Left lobe of liver (tissue), 2 donors: ENCODE measurements around the gene PIGP. TPM values are rescaled to one million over a fixed set of nuclear protein-coding genes. Genes with fewer than 3 reads are reported as not detected.
"Not testable (repeated sequence)": the region's sequence is repeated elsewhere in the genome, so short reads cannot be mapped to it uniquely, and the experiment has no call there.

Source experiments
- ATAC-seq: fragments of 200-7000 bp; cut with Tn5 transposase; one replicate; pipeline ENCODE4 v1.9.1; 2020; ENCODE audit warnings: mild to moderate bottlenecking, moderate library complexity
- DNase-seq: peaks from one replicate; pipeline ENCODE4 v3.0.0-alpha.2; 2020; ENCODE audit warnings: low spot score
- total RNA-seq: library from RNA; stranded (reverse); gene quantifications from one replicate; pipeline ENCODE4 v1.2.1, GENCODE V29; 2021
- donor health status: DM: no; HTN: no; CAD: no; lungs with moderate emphysema.
- donor health status: DM: no; HTN: yes; CAD: no.

Gene PIGP
- 13.6 TPM for total RNA-seq

DNA sequence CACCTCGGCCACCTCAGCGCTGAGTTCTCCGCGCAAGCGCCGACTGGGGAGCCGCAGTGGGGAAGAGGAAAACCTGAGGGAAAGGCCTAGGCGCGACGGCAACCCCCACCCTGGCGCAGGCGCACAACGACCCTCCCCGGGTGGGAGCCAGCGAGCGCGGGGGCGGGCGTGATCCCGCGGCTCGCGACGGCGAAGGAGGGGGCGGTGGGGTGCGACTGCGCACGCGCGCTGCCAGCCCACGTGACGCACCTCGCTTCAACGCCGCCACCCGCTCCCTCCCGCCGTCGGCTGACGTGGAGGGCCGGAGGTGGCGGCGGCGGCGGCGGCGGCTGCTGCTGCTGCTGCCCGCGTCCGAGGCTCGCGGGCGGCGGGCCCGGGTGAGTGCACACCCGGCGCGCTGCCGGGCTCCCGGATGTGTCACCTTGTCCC lies at the start of gene PIGP, which contains the start of gene TTC3:
TSS of gene PIGP (minus strand) at position 84 of the 429 bp plus-strand sequence. CDS start 556 bp downstream, outside the sequence.
TSS of gene TTC3 (plus strand) at position 267 of the 429 bp plus-strand sequence. CDS start 14,004 bp downstream, outside the sequence.
- peak; percentile 81 for ATAC-seq
- DNase-seq: peak; percentile 95

GRCh38 chr21:37119421-37120218 lies 46.7 kb upstream of the PIGP start:
- ATAC-seq: no peak
- DNase-seq: no peak

DNA sequence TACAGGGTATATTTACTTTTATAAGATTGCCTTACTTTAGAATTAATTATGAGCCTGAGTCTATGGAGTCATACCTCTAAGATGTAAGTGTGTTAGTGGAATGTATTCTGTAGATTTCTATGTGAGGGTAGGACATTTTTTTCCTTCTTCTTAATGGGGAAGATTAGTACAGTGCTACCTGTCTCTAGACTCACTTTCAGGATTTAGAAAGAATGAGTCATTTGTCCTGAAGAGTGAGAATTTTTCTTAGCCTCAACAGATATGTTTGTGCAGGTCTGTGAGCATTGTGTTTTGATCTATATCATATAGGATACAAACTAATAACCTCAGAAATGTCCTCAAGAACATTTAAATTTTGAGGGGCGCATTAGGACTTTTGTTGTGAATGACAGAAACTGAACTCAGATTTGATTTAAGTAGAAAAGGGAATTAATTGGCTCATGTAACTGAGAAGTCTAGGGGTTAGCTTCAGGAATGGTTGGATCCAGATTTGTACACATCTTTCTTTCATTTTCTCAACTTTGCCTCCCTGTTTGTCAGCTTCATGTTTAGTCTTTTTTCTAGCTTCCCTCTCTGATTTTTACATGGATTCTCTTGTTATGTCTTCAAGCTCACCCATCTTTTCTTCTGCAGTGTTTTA lies 45.4 kb upstream of the PIGP start:
- ATAC-seq (no peak), DNase-seq (no peak)

- ATAC-seq: no peak
- DNase-seq: no peak
Measured at GRCh38 chr21:37117204-37117603, 44.3 kb upstream of the PIGP start.

GRCh38 chr21:37116459-37116858 lies 43.6 kb upstream of the PIGP start:
- DNase-seq, ATAC-seq: not testable (repeated sequence)

DNA sequence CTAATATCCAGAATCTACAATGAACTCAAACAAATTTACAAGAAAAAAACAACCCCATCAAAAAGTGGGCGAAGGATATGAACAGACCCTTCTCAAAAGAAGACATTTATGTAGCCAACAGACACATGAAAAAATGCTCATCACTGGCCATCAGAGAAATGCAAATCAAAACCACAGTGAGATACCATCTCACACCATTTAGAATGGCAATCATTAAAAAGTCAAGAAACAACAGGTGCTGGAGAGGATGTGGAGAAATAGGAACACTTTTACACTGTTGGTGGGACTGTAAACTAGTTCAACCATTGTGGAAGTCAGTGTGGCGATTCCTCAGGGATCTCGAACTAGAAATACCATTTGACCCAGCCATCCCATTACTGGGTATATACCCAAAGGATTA lies 41.4 kb upstream of the PIGP start:
- ATAC-seq: not testable (repeated sequence)

DNA sequence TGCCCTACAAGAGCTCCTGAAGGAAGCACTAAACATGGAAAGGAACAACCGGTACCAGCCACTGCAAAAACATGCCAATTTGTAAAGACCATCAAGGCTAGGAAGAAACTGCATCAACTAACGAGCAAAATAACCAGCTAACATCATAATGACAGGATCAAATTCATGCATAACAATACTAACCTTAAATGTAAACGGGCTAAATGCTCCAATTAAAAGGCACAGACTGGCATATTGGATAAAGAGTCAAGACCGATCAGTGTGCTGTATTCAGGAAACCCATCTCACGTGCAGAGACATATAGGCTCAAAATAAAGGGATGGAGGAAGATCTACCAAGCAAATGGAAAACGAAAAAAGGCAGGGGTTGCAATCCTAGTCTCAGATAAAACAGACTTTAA lies 38.2 kb upstream of the PIGP start:
- not testable (repeated sequence) for DNase-seq, ATAC-seq

More for the DNA sequence above, 41.4 kb upstream of the PIGP start:
- not testable (repeated sequence) for DNase-seq

- ATAC-seq (no peak), DNase-seq (no peak)
Measured at GRCh38 chr21:37106998-37107397, 34.1 kb upstream of the PIGP start.

- ATAC-seq: not testable (repeated sequence)
Measured at GRCh38 chr21:37102746-37103145, 29.9 kb upstream of the PIGP start.

DNA sequence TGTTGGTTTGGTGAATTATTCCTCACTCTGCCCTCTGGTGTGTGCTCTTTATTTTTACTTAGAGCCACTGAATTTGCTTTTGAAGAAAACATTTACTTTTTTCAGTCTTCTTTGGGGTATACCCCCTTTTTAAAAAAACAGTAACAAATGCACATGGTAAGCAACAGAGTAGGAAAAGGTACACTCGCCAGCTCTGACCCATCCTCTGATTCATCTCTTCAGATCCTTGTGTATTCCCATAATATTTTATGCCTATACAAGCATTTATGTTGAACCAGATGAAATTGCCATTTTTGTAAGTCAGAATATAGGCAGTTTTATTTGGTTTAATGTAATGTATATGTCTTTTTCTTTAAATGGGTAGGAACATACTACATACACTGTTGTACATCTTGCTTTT lies 28.5 kb upstream of the PIGP start:
- no peak for ATAC-seq
- no peak for DNase-seq

More at GRCh38 chr21:37102746-37103145, 29.9 kb upstream of the PIGP start:
- not testable (repeated sequence) for DNase-seq

- no peak for ATAC-seq
- DNase-seq: no peak
Measured at GRCh38 chr21:37100316-37100715, 27.4 kb upstream of the PIGP start.

- DNase-seq: no peak
- no peak for ATAC-seq
Measured at GRCh38 chr21:37098751-37099150, 25.9 kb upstream of the PIGP start.

DNA sequence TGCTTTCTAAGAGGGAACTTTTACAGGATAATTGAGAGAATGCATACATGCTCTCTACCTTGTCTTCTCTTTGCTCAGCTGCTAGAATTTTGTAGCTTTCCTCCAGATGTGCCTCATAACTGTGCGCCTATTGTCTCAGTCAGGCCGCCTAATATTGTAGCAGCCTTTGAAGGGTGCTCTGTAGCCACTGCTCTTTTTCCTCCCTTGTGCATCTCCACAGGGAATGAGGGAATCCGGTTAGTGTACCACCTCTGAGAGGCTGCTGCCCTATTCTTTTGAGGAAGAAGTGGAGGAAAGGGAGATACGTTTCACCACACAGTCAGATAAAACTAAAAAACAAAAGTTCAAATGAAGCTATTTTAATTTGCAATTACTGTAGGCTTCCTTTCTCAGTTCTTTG lies 22.9 kb upstream of the PIGP start:
- no peak for DNase-seq
- no peak for ATAC-seq

- no peak for DNase-seq
- ATAC-seq: no peak
Measured at GRCh38 chr21:37093977-37094376, 21.1 kb upstream of the PIGP start.

DNA sequence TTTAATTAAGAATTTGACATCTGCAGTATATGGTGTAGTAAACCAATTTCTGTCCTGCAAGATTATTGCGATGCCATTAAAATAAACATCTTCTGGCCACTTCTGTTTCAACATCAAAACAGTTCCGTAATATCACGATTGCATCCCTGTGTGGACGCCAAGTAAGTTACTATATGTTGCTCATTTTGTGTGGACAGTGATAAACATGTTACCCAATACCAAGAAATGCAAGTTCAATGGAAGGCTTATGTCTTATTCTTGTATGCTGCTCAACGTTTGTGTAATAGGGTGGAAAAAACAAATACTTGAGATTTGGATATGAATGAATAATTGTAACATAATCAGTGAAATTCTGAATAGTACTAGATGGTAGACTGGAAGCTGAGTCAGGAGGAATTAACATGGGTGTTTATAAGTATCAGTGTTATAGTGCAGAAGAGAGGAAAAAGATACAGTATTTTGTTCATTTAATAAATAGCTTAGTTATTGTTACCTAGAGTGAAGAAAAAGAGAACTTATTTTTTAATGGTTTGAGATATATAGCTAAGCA lies 15.4 kb upstream of the PIGP start:
- no peak for ATAC-seq
- no peak for DNase-seq

DNA sequence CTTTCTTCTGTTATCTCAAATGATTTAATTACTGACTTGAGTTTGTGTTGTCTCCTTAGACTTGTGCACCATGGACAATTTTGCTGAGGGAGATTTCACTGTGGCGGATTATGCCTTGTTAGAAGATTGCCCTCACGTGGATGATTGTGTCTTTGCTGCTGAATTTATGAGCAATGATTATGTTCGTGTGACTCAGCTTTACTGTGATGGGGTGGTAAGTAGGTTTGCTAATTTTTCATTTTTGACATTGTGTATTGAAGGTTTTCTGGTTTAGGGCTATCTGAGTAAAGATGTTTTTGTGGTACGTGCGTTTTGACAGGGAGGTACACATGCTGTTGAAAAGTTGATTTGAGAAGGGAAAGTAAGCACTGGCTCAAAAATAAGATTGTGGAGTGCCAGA lies 14.3 kb upstream of the PIGP start:
- ATAC-seq: peak; percentile 42
- DNase-seq: no peak

- no peak for DNase-seq
- no peak for ATAC-seq
Measured at GRCh38 chr21:37085726-37086125, 12.9 kb upstream of the PIGP start.

DNA sequence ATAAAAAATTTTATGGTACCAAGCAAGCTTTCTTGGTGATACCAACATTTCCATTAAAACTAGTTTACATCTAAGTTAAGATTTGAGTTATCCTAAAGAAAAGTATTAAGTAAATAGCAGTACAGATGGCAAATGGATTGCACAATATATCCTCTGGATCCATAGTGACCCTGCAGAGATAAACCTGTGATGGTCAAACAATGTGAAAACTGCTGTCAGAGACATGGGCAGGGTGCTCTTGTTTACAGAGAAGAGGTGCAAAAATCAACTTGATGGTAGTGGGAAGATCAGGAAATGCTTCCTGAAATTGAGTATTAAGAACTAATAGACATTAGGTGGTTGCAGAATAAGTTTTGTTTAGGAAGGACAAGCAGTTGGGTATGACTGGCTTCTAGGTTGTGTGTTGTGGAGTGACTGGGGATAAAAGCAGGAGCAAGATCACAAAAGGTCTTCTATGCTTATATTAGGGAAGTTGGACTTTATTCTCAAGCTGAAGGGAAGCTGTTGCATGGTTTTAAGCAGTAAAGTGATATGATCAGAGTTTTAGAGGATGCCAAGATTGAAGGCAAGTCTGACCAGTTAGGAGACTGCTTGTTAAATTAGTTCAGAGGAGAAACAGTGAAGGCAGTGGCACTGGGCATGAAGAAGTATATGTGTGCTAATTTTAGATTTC lies 10.1 kb upstream of the PIGP start:
- ATAC-seq: peak; percentile 87
- no peak for DNase-seq

DNA sequence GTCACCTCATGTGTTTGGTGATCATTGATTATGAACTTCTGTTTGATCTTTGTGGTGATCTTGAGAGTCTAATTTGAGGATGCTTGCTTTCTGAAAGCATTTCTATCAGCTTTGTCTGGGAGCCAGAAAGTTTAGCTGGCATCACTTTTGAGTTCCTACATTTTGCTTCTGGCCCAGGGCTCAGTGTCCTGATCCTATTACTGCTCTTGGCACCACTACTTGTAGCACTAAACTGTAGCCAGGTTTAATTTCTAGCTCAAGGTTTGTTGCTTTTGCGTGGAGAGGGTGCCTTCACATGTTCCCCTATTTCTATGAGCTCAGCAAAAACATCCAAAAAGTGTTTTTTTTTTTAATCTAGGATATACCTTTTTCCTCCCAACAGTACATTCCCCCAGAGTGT lies 9.5 kb upstream of the PIGP start:
- DNase-seq: no peak
- peak; percentile 41 for ATAC-seq

DNA sequence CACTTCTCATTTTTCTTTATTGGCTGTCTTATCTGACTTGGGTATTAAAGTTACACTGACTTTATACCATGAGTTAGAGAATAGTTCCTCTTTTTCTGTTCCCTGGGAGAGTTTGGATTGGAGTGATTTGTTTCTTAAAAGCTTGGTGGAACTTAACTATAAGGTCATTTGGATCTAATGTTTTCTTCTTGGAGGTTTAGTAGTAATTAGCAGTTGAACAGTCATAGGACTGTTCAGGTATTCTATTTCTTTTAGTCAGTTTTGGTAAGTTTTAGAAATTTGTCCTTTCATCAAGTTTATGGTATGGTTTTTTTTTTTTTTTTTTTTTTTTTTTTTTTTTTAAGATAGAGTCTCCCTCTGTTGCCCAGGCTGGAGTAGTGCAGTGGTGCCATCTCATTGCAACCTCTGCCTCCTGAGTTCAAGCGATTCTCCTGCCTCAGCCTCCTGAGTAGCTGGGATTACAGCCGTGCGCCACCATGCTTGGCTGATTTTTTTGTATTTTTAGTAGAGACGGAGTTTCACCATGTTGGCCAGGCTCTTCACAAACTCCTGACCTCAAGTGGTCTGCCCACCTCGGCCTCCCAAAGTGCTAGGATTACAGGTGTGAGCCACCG lies 6.4 kb upstream of the PIGP start:
- DNase-seq (no peak), ATAC-seq (no peak)

DNA sequence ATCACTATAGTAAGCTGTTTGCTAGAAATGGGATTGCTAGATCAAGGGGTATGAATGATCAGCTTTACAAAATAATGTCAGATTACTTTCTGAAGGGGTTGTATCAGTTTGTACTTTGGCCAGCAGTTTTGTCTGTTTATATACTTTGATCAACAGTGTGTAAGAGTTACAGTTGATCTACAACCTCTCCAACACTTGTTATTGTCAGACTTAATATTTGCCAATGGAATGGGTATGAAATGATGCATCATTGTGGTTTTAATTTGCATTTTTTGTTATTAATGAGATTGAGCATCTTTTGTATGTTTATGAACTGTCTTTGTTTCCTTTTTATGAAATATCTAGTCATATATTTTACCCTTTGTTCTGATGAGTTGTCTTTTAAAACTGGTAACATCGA lies 4.5 kb upstream of the PIGP start:
- no peak for ATAC-seq
- no peak for DNase-seq
